ENCODE data around the gene TAF15.

The TAF15 gene

DNA sequence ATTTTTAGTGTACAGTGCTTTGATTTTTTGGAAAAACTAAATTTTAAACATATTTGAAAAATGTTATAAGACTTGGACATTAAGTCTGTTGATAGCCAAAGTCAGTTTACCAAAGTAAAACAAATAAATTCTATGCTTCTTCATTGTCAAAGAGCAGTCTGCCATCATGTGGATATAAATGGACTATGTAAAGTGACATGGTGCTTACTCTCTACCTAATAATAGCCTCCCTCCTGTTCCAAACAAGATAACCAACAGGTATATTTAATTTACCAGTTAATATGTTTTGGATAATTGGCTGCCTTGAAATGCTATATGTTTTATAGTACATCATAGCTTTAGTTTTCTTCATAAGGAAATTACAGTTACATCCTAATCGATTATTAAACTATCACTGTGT, 15.9 kb downstream of the TAF15 start:
- no peak for DNase-seq

GRCh38 chr17:35841101-35841500, 31.8 kb downstream of the TAF15 start:
- no peak for DNase-seq

DNA sequence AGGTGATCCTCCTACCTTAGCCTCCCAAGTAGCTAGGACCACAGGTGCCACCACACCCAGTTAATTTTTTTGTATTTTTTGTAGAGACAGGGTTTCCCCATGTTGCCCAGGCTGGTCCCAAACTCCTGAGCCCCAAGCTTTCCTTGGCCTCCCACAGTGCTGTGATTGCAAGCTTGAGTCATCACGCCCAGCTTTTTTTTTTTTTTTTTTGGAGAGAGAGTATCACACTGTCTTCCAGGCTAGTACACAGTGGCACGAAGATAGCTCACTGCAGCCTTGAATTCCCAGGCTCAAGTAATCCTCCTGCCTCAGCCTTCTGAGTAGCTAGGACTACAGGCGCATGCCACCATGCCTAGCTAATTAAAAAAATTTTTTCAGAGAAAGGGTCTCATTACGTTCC, 32.2 kb downstream of the TAF15 start:
- no peak for DNase-seq

- DNase-seq = no peak
Observed at GRCh38 chr17:35842239-35842638, 33.0 kb downstream of the TAF15 start.

- no peak for DNase-seq
Observed at GRCh38 chr17:35843698-35844097, 34.4 kb downstream of the TAF15 start.

- no peak for DNase-seq
Observed at GRCh38 chr17:35844547-35844946, 35.3 kb downstream of the TAF15 start.

GRCh38 chr17:35846055-35846809, 36.9 kb downstream of the TAF15 start:
- DNase-seq = no peak

DNA sequence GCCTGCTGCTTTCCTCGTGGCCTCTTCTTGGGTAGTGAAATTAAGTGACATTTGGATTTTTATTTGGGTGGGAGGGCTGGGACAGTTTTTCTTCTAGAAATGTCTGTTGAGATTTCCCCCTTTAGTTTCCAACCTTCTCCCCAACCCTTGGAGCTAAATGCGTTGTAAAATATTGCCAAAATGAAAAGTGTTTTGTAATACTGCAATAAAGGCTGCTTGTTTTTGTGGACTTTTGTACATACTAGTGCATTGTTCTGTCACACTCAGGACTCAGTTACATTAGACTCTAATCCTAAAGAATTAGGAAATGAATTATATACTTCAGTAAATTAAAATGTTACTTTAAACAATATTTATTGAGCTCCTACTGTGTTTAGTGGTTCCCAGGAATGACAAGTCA, 37.7 kb downstream of the TAF15 start:
- DNase-seq = no peak

DNA sequence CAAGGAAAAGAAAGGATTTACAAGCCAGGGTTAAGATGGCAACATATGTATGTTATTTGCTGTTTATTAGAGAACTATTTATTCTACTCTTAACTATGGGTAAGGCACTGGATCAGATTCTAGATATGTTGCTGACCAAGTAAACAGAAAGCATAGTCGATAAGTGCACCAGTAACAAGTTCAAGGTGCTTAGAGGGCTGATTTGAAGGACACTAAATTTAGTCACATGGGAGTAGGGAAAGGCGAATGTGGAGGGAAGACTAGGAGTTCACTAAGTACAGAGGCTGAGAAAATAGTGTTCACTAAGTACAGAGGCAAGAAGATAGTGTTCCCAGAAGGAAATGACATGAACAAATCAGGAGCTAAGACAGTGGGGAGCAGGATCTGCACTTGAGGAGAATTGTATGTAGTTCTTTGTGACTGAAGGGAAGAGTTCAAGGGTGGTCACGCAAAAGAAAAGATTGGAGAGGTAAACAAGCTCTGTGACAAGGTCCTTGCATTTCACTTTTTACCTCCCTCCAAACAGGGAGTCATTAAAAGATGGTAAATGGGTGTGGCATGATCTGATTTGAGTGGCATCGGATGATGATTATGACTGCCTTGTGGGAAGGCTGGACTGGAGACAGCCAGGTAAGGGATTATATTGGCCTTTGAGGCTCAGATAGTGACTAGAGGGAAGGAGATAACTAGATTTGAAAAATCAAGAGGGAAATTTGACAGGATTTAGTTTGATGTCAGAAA, 38.5 kb downstream of the TAF15 start:
- no peak for DNase-seq

DNA sequence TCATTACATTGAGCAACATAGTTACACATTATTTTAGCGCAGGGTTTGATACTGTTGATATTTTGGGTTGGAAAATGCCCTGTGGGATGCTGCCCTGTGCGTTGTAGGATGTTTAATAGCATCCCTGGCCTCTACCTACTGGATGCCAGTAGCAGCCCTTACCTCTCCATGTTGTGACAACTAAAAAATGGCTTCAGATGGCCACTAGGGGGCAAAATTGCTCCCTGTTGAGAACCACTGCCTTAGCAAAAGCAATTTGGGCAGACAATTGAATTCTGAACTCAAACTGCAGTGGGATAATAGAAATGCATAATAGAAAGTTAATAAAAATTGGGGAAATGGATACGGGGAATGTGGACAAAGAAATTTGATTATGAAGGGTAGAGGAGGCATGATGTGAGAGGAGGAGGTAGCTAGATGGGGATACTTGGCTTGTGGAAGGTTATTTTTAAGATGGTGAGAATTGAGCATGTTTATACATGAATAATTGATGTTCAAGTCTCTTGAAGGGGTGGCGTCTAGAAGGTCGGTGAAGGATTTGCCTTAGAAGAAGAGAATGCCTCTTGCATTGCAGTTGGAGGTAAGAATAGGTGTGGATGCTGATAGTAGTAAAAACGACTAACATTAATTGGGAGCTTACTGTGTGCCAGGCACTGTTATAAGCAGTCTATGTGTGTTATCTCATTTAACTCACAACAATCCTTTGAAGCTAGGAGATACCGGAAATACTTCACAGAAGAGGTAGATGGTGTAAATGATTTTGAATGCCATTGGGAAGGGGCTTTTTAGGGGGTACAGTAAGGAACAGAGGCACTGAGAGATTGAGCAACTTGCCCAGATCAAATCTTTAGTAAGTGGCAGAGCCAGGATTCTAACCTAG, 40.4 kb downstream of the TAF15 start:
- DNase-seq = peak; percentile 44

DNA sequence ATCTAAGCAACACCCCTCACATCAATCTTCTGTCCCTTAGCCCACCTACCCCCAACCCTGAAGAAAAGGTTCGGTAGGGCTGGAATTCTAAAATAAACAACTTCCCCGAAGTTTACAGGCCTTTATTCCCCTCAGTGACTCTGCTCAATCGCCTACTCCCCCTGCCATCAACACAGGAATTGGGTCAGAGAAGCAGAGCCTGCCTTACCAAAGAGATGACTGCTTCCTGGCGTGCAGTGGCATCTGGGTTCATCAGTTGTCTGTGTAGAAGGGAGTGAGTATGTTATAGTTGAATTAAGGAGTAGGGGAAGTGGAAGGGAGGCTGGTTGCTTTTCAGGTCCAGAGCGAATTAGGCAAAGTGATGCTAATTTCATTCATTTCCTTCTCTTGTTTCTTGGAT, 46.7 kb downstream of the TAF15 start:
- no peak for DNase-seq

DNA sequence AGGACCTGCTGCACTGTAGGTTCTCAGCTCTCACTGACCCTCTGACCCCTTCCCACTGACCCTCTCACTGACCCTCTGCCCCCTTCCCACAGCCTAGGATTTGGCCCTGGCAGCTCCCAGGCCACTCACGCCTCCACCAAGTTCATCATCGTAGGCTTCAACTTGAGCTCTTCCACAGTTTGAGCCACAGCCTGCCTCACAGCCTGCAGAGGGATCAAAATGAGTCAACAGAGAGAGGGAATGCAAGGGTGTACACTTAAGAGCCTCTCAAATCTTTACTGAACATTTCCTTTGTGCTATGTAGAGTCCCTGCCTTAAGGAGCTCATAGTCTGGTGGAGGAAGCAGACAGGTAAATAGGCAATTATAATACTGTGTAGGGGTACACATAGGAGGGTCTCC, 47.3 kb downstream of the TAF15 start:
- no peak for DNase-seq

DNA sequence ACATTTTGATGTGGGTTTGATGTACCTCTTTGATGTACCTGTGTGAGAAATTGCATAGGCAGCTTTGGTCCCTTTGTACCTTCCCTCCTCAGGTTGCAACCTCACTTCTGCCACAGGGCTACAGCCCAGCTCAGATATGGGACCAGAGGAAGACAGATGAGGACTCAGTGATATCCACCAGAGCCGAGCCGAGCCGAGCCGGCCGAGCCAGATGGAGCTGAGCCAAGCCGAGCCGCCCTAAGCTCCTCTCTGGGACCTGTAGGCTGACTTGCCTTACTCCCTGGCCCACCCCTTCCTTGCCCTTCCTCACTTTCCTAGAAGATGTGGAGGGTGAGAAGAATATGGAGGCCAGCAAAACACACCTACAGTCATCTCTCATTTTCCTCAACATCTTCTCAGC, 55.6 kb downstream of the TAF15 start:
- DNase-seq = no peak

DNA sequence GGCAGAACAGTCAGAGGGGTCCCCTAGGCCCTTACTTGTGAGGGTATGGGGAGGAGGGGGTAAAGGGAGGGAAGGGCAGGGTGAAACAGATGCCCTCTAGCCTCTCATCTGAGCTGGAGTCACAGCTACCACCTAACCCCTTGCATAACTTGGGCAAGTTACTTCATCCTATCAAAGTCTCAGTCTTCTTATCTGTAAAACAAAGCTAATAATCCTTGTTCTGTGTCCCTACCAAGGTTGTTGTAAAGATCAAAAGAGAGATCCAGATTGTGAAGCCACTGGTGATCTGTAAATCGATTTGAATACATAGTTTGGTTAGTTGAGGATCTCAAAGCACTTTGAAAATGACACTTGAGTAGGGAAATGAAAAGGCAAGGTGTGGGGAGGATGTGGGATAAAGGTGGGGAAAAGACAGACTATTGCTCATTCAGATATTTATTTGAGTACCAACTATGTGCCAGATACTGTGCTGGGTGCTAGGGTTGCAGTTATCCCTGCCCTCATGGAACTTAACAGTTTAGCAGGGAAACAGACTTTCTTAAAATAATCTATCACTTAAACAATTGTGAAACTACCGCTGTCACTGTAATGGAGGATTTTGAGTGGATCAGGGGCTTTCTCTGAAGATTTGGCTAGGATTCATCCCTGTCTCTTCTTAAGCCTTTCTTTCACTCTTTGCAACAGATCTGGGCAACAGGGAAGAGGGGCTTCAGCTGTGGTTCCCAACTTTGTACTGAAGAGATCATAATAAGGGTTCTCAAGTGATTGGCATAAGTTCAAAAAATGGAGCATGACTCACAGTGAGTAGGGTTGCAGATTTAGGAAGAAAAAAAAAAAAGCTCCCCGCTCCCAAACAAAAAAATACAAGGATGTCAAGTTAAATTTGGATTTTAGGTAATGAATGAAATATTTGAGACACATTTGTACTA, 56.4 kb downstream of the TAF15 start:
- DNase-seq = no peak

DNA sequence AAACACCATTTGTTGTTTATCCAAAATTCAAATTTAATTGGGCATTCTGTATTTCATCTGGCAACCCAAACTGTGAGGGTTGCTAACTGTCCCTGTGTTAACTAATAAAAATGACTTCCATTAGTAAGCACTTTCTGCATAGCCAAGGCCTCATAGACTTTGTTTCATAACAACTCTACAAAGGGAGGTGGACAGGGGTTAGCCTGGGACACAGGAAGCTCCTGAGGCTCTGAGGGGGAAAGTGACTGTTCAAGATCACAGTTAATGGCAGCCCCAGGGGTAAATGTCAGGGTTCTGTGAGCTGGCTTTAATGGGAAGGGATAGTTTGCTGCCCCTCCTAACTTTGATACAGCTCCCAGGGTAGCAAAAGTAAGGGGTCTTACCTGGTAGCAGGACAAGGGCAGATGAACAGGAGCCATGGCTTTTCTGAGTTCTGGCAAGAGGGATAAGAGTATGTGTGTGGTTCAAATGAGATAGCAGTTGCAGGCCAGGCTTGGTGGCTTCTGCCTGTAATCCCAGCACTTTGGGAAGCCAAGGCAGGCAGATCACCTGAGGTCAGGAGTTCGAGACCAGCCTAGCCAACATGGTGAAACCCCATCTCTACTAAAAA, 57.2 kb downstream of the TAF15 start:
- no peak for DNase-seq

DNA sequence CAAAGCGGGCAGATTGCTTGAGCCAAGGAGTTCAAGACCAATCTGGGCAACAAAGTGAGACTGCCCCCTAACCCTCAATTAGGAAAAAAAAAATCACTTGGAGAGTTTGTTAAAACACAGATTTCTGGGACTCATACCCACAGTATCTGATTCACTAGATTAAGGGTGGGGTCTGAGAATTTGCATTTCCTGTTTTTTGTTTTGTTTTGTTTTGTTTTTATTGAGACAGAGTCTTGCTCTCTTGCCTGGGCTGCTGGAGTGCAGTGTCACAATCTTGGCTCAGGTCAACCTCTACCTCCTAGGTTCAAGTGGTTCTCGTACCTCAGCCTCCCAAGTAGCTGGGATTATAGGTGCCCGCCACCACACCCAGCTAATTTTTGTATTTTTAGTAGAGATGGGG, 58.3 kb downstream of the TAF15 start:
- DNase-seq = no peak

DNA sequence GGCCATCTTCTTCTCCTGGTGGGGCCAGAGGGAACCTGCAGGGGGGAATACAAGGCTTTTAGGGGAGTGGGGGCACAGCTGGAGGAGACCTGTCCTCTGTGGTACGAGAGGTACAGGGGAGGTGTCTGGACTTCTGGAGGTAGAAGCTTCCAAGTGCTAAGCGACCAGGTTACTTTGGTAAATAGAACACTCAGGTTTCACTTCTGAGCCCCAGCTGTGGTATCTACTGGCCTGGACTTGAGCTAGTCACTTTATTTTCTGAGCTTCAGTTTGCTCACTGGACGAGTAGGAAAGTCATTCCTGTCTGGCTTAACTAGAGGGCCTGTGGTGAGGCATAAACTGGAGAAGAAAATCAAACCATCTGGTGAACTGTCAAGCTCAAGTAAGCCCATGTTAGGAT, 59.5 kb downstream of the TAF15 start, which contains the start of gene HEATR9:
HEATR9 (minus strand) TSS at position 155 of the 400 bp plus-strand sequence; CDS start at position 6, 149 bp downstream.
- no peak for DNase-seq

DNA sequence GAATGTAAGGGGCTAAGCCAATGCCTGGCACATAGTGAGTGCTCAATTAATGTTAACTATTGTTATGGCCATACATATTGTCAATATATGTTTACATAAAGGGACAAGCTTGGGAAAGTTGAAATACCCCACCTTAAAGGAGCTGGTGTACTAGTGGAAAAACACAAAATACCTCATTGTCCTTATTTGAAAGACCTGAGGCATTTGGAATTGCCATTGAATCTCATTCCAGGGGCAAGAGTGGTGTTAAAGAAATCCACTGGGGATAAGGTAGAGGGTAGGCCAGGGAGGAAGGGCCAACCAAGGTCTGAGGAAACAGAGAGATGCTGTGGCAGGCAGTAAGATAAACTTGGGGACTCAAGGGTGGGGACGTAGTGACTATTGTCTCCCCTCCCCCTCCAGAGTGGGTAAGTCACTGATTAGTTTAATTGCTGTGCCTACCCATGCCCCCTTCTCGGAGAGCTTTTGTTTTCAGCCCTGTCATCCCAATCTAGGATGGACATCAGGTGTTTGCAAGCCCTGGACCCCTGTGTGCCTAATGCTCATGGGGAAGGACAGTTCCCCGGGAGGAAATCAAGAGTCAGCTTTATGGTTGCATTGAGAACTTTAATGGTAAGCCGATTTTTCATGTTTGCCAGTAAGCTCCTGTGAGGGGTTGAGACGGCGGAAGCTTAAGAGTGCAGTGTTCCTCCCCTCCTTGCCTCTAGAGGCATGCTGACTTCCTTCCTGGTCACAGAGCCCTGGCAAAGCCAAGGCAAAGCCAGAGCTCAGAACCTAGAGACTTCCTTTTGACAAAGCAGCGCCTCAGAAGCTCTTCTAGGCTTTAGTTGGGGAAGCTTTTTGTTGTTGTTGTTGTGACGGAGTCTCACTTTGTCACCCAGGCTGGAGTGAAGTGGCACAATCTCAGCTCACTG, 61.9 kb downstream of the TAF15 start:
- DNase-seq = no peak

- no peak for DNase-seq
Observed at GRCh38 chr17:35872196-35872980, 63.1 kb downstream of the TAF15 start.
